Lower lobe of right lung (tissue), 2 donors: ENCODE data around the gene BDKRB1. TPM values are rescaled to one million over a fixed set of nuclear protein-coding genes. Genes with fewer than 3 reads are reported as not detected.
A peak's percentile ranks its signal among the peaks of the same experiment; 100 is the strongest.

Experiments
- ATAC-seq, 2 donors: fragments of 200-7000 bp; cut with Tn5 transposase; one replicate each; pipeline ENCODE4 v1.9.1; 2020 to 2022; ENCODE audit warnings: mild to moderate bottlenecking in 2 of 2, moderate library complexity in 2 of 2
- DNase-seq: peaks from one replicate; pipeline ENCODE4 v3.0.0-alpha.2; 2020
- H3K27ac ChIP-seq: fragments of 200-600 bp; one replicate; pipeline ENCODE4 v1.8.0; 2022
- H3K27me3 ChIP-seq: fragments of 200-600 bp; one replicate; pipeline ENCODE4 v1.8.0; 2022; ENCODE audit warnings: low read depth
- H3K36me3 ChIP-seq: fragments of 200-600 bp; one replicate; pipeline ENCODE4 v1.8.0; 2022; ENCODE audit warnings: mild to moderate bottlenecking
- H3K4me1 ChIP-seq: fragments of 200-600 bp; one replicate; pipeline ENCODE4 v1.8.0; 2022
- H3K4me3 ChIP-seq: fragments of 200-600 bp; one replicate; pipeline ENCODE4 v1.8.0; 2022; ENCODE audit warnings: mild to moderate bottlenecking
- H3K9me3 ChIP-seq: fragments of 200-600 bp; one replicate; pipeline ENCODE4 v1.8.0; 2022
- intact Hi-C: fragments of 100-400 bp; cut with DNase I; formaldehyde crosslinking; loops from one replicate; pipeline ENCODE4 v1.11.0; 2022
- total RNA-seq: library from RNA; stranded (reverse); fragmentation: NEBNext Ultra II Directional; extraction: Animal tissue kit (Norgen Biotek cat#: 25700); gene quantifications from one replicate; pipeline ENCODE4 v1.2.1, GENCODE V29; 2021
- TF ChIP-seq, protein P1 (sequence below): fragments of 200-600 bp; IDR thresholded peaks from one replicate; pipeline ENCODE4 v1.8.0; 2022; ENCODE audit warnings: antibody characterized with exemption, mild to moderate bottlenecking
- donor health status: DM: no; HTN: yes; CAD: no; lungs with severe emphysema.

BDKRB1 gene
- total RNA-seq, 1 donor from 2014 or later = not detected

GRCh38 chr14:96252323-96252998, 3.5 kb upstream of the BDKRB1 start:
- TF ChIP-seq, protein P1, sequence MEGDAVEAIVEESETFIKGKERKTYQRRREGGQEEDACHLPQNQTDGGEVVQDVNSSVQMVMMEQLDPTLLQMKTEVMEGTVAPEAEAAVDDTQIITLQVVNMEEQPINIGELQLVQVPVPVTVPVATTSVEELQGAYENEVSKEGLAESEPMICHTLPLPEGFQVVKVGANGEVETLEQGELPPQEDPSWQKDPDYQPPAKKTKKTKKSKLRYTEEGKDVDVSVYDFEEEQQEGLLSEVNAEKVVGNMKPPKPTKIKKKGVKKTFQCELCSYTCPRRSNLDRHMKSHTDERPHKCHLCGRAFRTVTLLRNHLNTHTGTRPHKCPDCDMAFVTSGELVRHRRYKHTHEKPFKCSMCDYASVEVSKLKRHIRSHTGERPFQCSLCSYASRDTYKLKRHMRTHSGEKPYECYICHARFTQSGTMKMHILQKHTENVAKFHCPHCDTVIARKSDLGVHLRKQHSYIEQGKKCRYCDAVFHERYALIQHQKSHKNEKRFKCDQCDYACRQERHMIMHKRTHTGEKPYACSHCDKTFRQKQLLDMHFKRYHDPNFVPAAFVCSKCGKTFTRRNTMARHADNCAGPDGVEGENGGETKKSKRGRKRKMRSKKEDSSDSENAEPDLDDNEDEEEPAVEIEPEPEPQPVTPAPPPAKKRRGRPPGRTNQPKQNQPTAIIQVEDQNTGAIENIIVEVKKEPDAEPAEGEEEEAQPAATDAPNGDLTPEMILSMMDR = no peak
- Histone ChIP-seq H3K27me3 (no peaks in the 10 kb centered on the region), H3K4me3 (no peak overlapping the region), H3K4me1 (no peaks in the 10 kb centered on the region), H3K27ac (no peak overlapping the region), H3K9me3 (no peaks in the 10 kb centered on the region), H3K36me3 (no peaks in the 10 kb centered on the region)
- DNase-seq = no peak
- intact Hi-C loops = no loop called here
- no peak for ATAC-seq

DNA sequence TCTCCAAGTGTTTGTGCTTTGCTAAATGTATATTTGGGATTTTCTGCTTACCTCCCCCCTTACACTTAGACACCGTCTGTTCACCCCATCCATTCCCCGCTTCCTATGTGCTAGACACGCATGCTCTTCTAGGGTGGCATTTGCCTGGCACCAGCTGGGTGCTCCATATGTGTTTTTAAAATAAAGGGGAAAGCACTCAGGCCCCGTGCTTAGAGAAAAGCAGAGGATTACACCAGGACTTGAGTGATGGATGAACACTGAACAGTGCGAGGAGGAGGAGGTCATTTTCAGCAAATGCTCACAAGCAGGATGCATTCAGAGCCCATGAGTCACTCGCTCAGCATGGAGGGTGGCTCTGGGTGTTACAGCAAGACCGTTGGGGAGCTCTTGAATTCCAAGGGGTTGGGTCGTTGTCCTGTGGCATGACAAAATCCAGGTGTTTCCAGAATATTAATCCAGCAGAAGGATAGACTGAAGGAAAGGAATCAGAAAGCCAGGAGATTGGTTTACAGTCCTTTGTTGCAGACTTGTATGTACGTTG, 2.9 kb upstream of the BDKRB1 start:
- Histone ChIP-seq H3K27me3 (no peaks in the 10 kb centered on the region), H3K4me1 (no peaks in the 10 kb centered on the region), H3K9me3 (no peaks in the 10 kb centered on the region), H3K4me3 (no peak overlapping the region), H3K27ac (no peak overlapping the region), H3K36me3 (no peaks in the 10 kb centered on the region)
- ATAC-seq = peak; percentile 48 to 62
- DNase-seq = no peak
- intact Hi-C loops = no loop called here
- TF ChIP-seq, protein P1 = no peak

- Histone ChIP-seq H3K4me3 (no peak overlapping the region), H3K9me3 (no peaks in the 10 kb centered on the region), H3K36me3 (no peaks in the 10 kb centered on the region), H3K27me3 (no peaks in the 10 kb centered on the region), H3K27ac (no peak overlapping the region), H3K4me1 (no peaks in the 10 kb centered on the region)
- TF ChIP-seq, protein P1 = no peak
- no peak for DNase-seq
- ATAC-seq = no peak
- intact Hi-C loops = no loop called here
These were observed 1.3 kb upstream of the BDKRB1 start for GRCh38 chr14:96254687-96255086.

DNA sequence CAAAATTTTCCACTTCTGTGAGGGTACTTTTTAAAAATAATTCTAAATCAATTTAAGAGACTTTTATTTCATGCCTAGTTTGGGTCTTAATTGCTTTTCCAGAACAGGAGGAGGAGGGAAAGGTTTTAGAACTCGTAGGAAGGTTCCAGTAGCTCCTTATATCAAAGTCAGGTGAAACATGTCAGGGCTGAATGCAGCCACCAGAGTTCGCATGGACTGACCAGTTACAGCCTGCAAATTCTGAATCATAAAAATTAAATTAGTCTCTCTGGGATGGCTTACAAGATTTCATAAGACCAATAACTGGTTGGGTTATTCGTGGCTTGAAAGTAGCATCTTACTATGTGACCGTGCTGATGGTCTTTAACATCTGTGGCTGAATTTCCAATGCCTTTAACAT, 397 bp downstream of the BDKRB1 start:
- H3K27me3 ChIP-seq = no peaks in the 10 kb centered on the region
- H3K36me3 ChIP-seq = no peaks in the 10 kb centered on the region
- intact Hi-C loops = no loop called here
- no peak overlapping the region for H3K4me3 ChIP-seq
- ATAC-seq = no peak
- no peaks in the 10 kb centered on the region for H3K9me3 ChIP-seq
- H3K27ac ChIP-seq = no peak overlapping the region
- H3K4me1 ChIP-seq = peaks cover 10% of the 10 kb centered on the region
- DNase-seq = no peak
- TF ChIP-seq, protein P1 = no peak

GRCh38 chr14:96257056-96257455, 1.0 kb downstream of the BDKRB1 start:
- no peak overlapping the region for H3K4me3 ChIP-seq

More at GRCh38 chr14:96257056-96257455, 1.0 kb downstream of the BDKRB1 start:
- no peaks in the 10 kb centered on the region for H3K27me3 ChIP-seq
- DNase-seq = no peak
- H3K36me3 ChIP-seq = no peaks in the 10 kb centered on the region
- intact Hi-C loops = no loop called here
- H3K4me1 ChIP-seq = peaks cover 10% of the 10 kb centered on the region
- TF ChIP-seq, protein P1 = no peak
- no peak for ATAC-seq
- no peaks in the 10 kb centered on the region for H3K9me3 ChIP-seq
- H3K27ac ChIP-seq = no peak overlapping the region
